ENCODE measurements around the gene NOSIP.

NOSIP gene

GRCh38 chr19:49570997-49571676 is 9.2 kb downstream of the NOSIP start:
- no peak for DNase-seq (ENCODE audit: low read depth)

GRCh38 chr19:49570138-49570856 is 10.1 kb downstream of the NOSIP start:
- peak; percentile 46 for DNase-seq (ENCODE audit: low read depth)

GRCh38 chr19:49567861-49568441 is 12.4 kb downstream of the NOSIP start:
- DNase-seq (ENCODE audit: low read depth) = no peak

- no peak for DNase-seq (ENCODE audit: low read depth)
Observed at GRCh38 chr19:49566302-49566701, 14.1 kb downstream of the NOSIP start.

- DNase-seq (ENCODE audit: low read depth) = no peak
Observed at GRCh38 chr19:49565261-49565660, 15.1 kb downstream of the NOSIP start.

- DNase-seq (ENCODE audit: low read depth) = no peak
Observed at GRCh38 chr19:49564616-49565045, 15.7 kb downstream of the NOSIP start.

GRCh38 chr19:49560358-49560900 is 19.9 kb downstream of the NOSIP start:
- DNase-seq (ENCODE audit: low read depth) = no peak

- DNase-seq (ENCODE audit: low read depth) = no peak
Observed at GRCh38 chr19:49559928-49560327, 20.4 kb downstream of the NOSIP start.

GRCh38 chr19:49559443-49559842 is 20.9 kb downstream of the NOSIP start:
- DNase-seq (ENCODE audit: low read depth) = no peak

GRCh38 chr19:49558591-49558990 is 21.8 kb downstream of the NOSIP start:
- DNase-seq (ENCODE audit: low read depth) = no peak

- no peak for DNase-seq (ENCODE audit: low read depth)
Observed at GRCh38 chr19:49557641-49558325, 22.6 kb downstream of the NOSIP start.

GRCh38 chr19:49556412-49557398 is 23.7 kb downstream of the NOSIP start:
- no peak for DNase-seq (ENCODE audit: low read depth)

GRCh38 chr19:49555600-49556411 is 24.6 kb downstream of the NOSIP start:
- DNase-seq (ENCODE audit: low read depth) = no peak

- DNase-seq (ENCODE audit: low read depth) = no peak
Observed at GRCh38 chr19:49554701-49555181, 25.6 kb downstream of the NOSIP start.

- DNase-seq (ENCODE audit: low read depth) = peak; percentile 65
Observed at GRCh38 chr19:49553451-49554271, 26.7 kb downstream of the NOSIP start.

GRCh38 chr19:49552749-49553148 is 27.6 kb downstream of the NOSIP start:
- no peak for DNase-seq (ENCODE audit: low read depth)

- no peak for DNase-seq (ENCODE audit: low read depth)
Observed at GRCh38 chr19:49551531-49551930, 28.8 kb downstream of the NOSIP start.

- DNase-seq (ENCODE audit: low read depth) = no peak
Observed at GRCh38 chr19:49549045-49549444, 31.3 kb downstream of the NOSIP start.

Data from non-pigmented ciliary epithelial cell (primary cell).